ENCODE data around the gene NCAPD3. TPM values are rescaled to one million over a fixed set of nuclear protein-coding genes. Genes with fewer than 3 reads are reported as not detected.

The NCAPD3 gene
- total and polyA plus RNA-seq, 9 of the 15 experiments (the other 6 are each of a cell fraction or from before 2014, with no cell fraction given), result 23.6 to 80.6 (median 58.6) TPM

DNA sequence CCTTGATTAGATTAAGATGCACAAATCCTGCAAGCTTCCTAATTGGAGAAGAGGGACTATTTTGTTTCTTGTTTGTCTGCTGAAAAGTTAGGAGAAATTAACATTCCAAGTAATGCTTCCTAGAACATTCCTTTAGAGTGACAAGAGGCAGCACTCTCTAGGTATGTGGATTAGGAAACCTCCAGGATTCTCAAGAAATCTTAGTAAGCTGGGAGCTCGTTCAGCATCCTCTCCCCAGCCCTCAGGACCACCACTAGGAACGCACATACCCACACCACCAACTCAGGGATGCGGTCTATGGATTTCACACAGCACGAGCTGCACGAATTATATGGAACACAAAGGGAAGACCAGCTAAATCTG, 52.9 kb downstream of the NCAPD3 start (continued):
- TF ChIP-seq, protein P1, sequence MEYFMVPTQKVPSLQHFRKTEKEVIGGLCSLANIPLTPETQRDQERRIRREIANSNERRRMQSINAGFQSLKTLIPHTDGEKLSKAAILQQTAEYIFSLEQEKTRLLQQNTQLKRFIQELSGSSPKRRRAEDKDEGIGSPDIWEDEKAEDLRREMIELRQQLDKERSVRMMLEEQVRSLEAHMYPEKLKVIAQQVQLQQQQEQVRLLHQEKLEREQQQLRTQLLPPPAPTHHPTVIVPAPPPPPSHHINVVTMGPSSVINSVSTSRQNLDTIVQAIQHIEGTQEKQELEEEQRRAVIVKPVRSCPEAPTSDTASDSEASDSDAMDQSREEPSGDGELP (CRISPR knock-in tag; IDR thresholded peaks at IDR 0.05; ENCODE audit: borderline replicate concordance), result no peak
- TF ChIP-seq PTBP1 (IDR thresholded peaks at IDR 0.05; ENCODE audit: low read depth, low read length), result no peak
- TF ChIP-seq, protein P2, sequence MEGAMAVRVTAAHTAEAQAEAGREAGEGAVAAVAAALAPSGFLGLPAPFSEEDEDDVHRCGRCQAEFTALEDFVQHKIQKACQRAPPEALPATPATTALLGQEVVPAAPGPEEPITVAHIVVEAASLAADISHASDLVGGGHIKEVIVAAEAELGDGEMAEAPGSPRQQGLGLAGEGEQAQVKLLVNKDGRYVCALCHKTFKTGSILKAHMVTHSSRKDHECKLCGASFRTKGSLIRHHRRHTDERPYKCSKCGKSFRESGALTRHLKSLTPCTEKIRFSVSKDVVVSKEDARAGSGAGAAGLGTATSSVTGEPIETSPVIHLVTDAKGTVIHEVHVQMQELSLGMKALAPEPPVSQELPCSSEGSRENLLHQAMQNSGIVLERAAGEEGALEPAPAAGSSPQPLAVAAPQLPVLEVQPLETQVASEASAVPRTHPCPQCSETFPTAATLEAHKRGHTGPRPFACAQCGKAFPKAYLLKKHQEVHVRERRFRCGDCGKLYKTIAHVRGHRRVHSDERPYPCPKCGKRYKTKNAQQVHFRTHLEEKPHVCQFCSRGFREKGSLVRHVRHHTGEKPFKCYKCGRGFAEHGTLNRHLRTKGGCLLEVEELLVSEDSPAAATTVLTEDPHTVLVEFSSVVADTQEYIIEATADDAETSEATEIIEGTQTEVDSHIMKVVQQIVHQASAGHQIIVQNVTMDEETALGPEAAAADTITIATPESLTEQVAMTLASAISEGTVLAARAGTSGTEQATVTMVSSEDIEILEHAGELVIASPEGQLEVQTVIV (CRISPR knock-in tag; IDR thresholded peaks at IDR 0.05; ENCODE audit: borderline replicate concordance), result no peak
- no peak for TF ChIP-seq STAG1 (CRISPR knock-in tag; IDR thresholded peaks at IDR 0.05; ENCODE audit: borderline replicate concordance)

DNA sequence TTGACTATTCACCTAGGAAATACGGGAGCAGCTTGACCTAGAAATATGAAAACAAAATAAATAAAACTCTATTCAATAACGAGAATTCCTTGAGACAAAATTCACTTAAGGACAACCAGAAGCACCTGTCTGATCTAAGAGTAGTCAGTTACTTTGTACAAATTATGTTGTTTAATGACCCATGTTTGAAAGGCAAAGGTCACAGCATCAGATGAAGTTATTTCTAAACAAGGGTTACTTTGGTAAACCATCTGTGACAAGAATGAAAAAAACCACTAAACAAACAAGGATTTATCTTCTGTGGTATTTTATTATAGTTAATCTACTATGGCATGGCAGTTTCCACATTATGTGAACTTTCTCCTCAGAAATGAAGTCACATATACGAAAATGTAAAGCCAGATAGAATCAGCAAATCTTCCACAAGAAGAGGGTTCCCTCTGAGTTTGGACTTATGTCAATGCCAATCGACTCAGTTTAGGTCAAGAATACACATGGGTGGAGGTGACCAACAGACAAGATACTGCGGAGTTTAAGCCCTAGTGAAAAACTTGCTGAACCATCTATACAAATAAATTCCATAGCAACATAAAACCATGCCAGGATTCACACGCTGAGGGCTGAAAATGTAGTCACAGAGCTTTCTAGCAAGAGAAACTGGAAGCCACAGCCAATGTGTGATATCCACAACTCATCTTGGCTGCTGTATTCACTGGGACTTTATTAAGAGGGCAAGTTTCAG, 53.4 kb downstream of the NCAPD3 start:
- Histone ChIP-seq H2AFZ (ENCODE audit: low read depth, low read length) (no peak overlapping the region), H4K20me1 (replicated peaks; ENCODE audit: control insufficient read depth, insufficient read depth, low read length) (no peaks in the 10 kb centered on the region), H3K36me3 (ENCODE audit: control insufficient read depth, insufficient read depth, low read length) (peaks cover 78% of the 10 kb centered on the region), H3K9ac (ENCODE audit: insufficient read depth in 1 of 2, low read depth in 2 of 2, low read length in 2 of 2) (no peak overlapping the region), H3K9me3 (replicated peaks; ENCODE audit: control insufficient read depth, insufficient read depth, low read depth, low read length) (no peaks in the 10 kb centered on the region), H3K4me1 (replicated peaks in 1 of 2; ENCODE audit: control insufficient read depth in 2 of 2, insufficient read depth in 2 of 2, low read length in 2 of 2) (no peaks in the 10 kb centered on the region), H3K4me3 (no peak overlapping the region), H3K27ac (ENCODE audit: extremely low read depth, low read depth, low read length) (no peak overlapping the region), H3K79me2 (ENCODE audit: control insufficient read depth, insufficient read depth, low read length) (no peaks in the 10 kb centered on the region), H3K9me1 (ENCODE audit: control insufficient read depth, insufficient read depth, low read length) (no peaks in the 10 kb centered on the region), H3K27me3 (ENCODE audit: control insufficient read depth in 2 of 2, insufficient read depth in 2 of 2, low read length in 2 of 2) (no peaks in the 10 kb centered on the region), H3K4me2 (ENCODE audit: insufficient read depth, low read length) (no peak overlapping the region)
- ChIA-PET CTCF (ENCODE audit: low intra/inter-chr PET ratio) (no interaction called here), POLR2A (interaction anchor here (1.0 kb wide), 1 partner anchor 10 kb away, joined by 3 read pairs; no protein-coding TSS in a partner anchor)
- DNase-seq (ENCODE audit: extremely low read depth in 1 of 4, low spot score in 3 of 4) (no peak), FAIRE-seq (no peak), ATAC-seq (no peak)
- intact Hi-C loops (cut with micrococcal nuclease), result no loop called here
- 93% methylated on average over 6 of the region's 6 CpGs for WGBS (ENCODE audit: insufficient coverage, low coverage, missing lambda C conversion rate)
- no TSS peak for BruUV-seq (replicated peaks)
- no peak for TF ChIP-seq HDGF (IDR thresholded peaks at IDR 0.05)
- in situ Hi-C loops (cut with MboI), result no loop called here
